ENCODE measurements around the gene TSEN54. TPM values are rescaled to one million over a fixed set of nuclear protein-coding genes. Genes with fewer than 3 reads are reported as not detected.

Gene TSEN54
- polyA plus RNA-seq, 2 donors = 25.1 to 31.5 TPM

GRCh38 chr17:75486951-75487350 lies 29.4 kb upstream of the TSEN54 start:
- H3K36me3 ChIP-seq (ENCODE audit: control insufficient read depth in 2 of 2, insufficient read depth in 2 of 2, low read length in 1 of 2) = peaks cover 0 to 19% of the 10 kb centered on the region in 2 donors
- 79 to 81% methylated on average over 5 of the region's 5 CpGs for WGBS, 2 donors
- H3K27me3 ChIP-seq (ENCODE audit: control insufficient read depth in 1 of 2, insufficient read depth in 2 of 2, low read length in 2 of 2) = no peaks in the 10 kb centered on the region
- no peaks in the 10 kb centered on the region for H3K9me3 ChIP-seq (ENCODE audit: control insufficient read depth in 2 of 2, insufficient read depth in 1 of 2, low read depth in 1 of 2, low read length in 1 of 2)
- peak overlapping the region in 1 of 2 donors; percentile 27 for H3K27ac ChIP-seq (ENCODE audit: low read depth in 2 of 2, low read length in 1 of 2)
- H3K4me3 ChIP-seq (ENCODE audit: low read depth in 1 of 2, low read length in 2 of 2) = no peak overlapping the region
- no peaks in the 10 kb centered on the region for H3K4me1 ChIP-seq (ENCODE audit: control insufficient read depth in 2 of 2, insufficient read depth in 2 of 2, low read length in 1 of 2)

GRCh38 chr17:75487351-75488070 lies 28.8 kb upstream of the TSEN54 start:
- Histone ChIP-seq H3K27ac (ENCODE audit: low read depth in 2 of 2, low read length in 1 of 2) (peak overlapping the region; percentile 24 to 27), H3K4me1 (ENCODE audit: control insufficient read depth in 2 of 2, insufficient read depth in 2 of 2, low read length in 1 of 2) (no peaks in the 10 kb centered on the region), H3K27me3 (ENCODE audit: control insufficient read depth in 1 of 2, insufficient read depth in 2 of 2, low read length in 2 of 2) (no peaks in the 10 kb centered on the region), H3K9me3 (ENCODE audit: control insufficient read depth in 2 of 2, insufficient read depth in 1 of 2, low read depth in 1 of 2, low read length in 1 of 2) (no peaks in the 10 kb centered on the region), H3K36me3 (ENCODE audit: control insufficient read depth in 2 of 2, insufficient read depth in 2 of 2, low read length in 1 of 2) (peaks cover 1 to 23% of the 10 kb centered on the region in 2 donors), H3K4me3 (ENCODE audit: low read depth in 1 of 2, low read length in 2 of 2) (no peak overlapping the region)
- 73 to 74% methylated on average over 11 to 12 of the region's 12 CpGs for WGBS, 2 donors

- no peak overlapping the region for H3K27ac ChIP-seq (ENCODE audit: low read depth in 2 of 2, low read length in 1 of 2)
- 91 to 93% methylated on average over 24 of the region's 24 CpGs for WGBS, 2 donors
- H3K4me1 ChIP-seq (ENCODE audit: control insufficient read depth in 2 of 2, insufficient read depth in 2 of 2, low read length in 1 of 2) = no peaks in the 10 kb centered on the region
- H3K9me3 ChIP-seq (ENCODE audit: control insufficient read depth in 2 of 2, insufficient read depth in 1 of 2, low read depth in 1 of 2, low read length in 1 of 2) = no peaks in the 10 kb centered on the region
- peaks cover 7 to 37% of the 10 kb centered on the region in 2 donors for H3K36me3 ChIP-seq (ENCODE audit: control insufficient read depth in 2 of 2, insufficient read depth in 2 of 2, low read length in 1 of 2)
- H3K4me3 ChIP-seq (ENCODE audit: low read depth in 1 of 2, low read length in 2 of 2) = no peak overlapping the region
- no peaks in the 10 kb centered on the region for H3K27me3 ChIP-seq (ENCODE audit: control insufficient read depth in 1 of 2, insufficient read depth in 2 of 2, low read length in 2 of 2)
These were observed 27.4 kb upstream of the TSEN54 start for GRCh38 chr17:75488693-75489510.

- Histone ChIP-seq H3K36me3 (ENCODE audit: control insufficient read depth in 2 of 2, insufficient read depth in 2 of 2, low read length in 1 of 2) (peaks cover 7 to 38% of the 10 kb centered on the region in 2 donors), H3K27me3 (ENCODE audit: control insufficient read depth in 1 of 2, insufficient read depth in 2 of 2, low read length in 2 of 2) (no peaks in the 10 kb centered on the region), H3K4me1 (ENCODE audit: control insufficient read depth in 2 of 2, insufficient read depth in 2 of 2, low read length in 1 of 2) (no peaks in the 10 kb centered on the region), H3K4me3 (ENCODE audit: low read depth in 1 of 2, low read length in 2 of 2) (no peak overlapping the region), H3K27ac (ENCODE audit: low read depth in 2 of 2, low read length in 1 of 2) (no peak overlapping the region), H3K9me3 (ENCODE audit: control insufficient read depth in 2 of 2, insufficient read depth in 1 of 2, low read depth in 1 of 2, low read length in 1 of 2) (no peaks in the 10 kb centered on the region)
- 86 to 88% methylated on average over 14 of the region's 14 CpGs for WGBS, 2 donors
These were observed 26.8 kb upstream of the TSEN54 start for GRCh38 chr17:75489511-75489955.

- Histone ChIP-seq H3K36me3 (ENCODE audit: control insufficient read depth in 2 of 2, insufficient read depth in 2 of 2, low read length in 1 of 2) (peaks cover 7 to 44% of the 10 kb centered on the region in 2 donors), H3K4me3 (ENCODE audit: low read depth in 1 of 2, low read length in 2 of 2) (no peak overlapping the region), H3K9me3 (ENCODE audit: control insufficient read depth in 2 of 2, insufficient read depth in 1 of 2, low read depth in 1 of 2, low read length in 1 of 2) (no peaks in the 10 kb centered on the region), H3K4me1 (ENCODE audit: control insufficient read depth in 2 of 2, insufficient read depth in 2 of 2, low read length in 1 of 2) (no peaks in the 10 kb centered on the region), H3K27ac (ENCODE audit: low read depth in 2 of 2, low read length in 1 of 2) (no peak overlapping the region), H3K27me3 (ENCODE audit: control insufficient read depth in 1 of 2, insufficient read depth in 2 of 2, low read length in 2 of 2) (no peaks in the 10 kb centered on the region)
- WGBS, 2 donors = 72 to 76% methylated on average over 13 to 14 of the region's 14 CpGs
These were observed 26.1 kb upstream of the TSEN54 start for GRCh38 chr17:75490173-75490743.

- Histone ChIP-seq H3K36me3 (ENCODE audit: control insufficient read depth in 2 of 2, insufficient read depth in 2 of 2, low read length in 1 of 2) (peaks cover 15 to 52% of the 10 kb centered on the region in 2 donors), H3K27ac (ENCODE audit: low read depth in 2 of 2, low read length in 1 of 2) (no peak overlapping the region), H3K4me1 (ENCODE audit: control insufficient read depth in 2 of 2, insufficient read depth in 2 of 2, low read length in 1 of 2) (no peaks in the 10 kb centered on the region), H3K27me3 (ENCODE audit: control insufficient read depth in 1 of 2, insufficient read depth in 2 of 2, low read length in 2 of 2) (no peaks in the 10 kb centered on the region), H3K4me3 (ENCODE audit: low read depth in 1 of 2, low read length in 2 of 2) (no peak overlapping the region), H3K9me3 (ENCODE audit: control insufficient read depth in 2 of 2, insufficient read depth in 1 of 2, low read depth in 1 of 2, low read length in 1 of 2) (no peaks in the 10 kb centered on the region)
- WGBS, 2 donors = 88 to 89% methylated on average over 19 of the region's 19 CpGs
These were observed 25.2 kb upstream of the TSEN54 start for GRCh38 chr17:75490953-75491649.

GRCh38 chr17:75491680-75492079 lies 24.6 kb upstream of the TSEN54 start:
- Histone ChIP-seq H3K9me3 (ENCODE audit: control insufficient read depth in 2 of 2, insufficient read depth in 1 of 2, low read depth in 1 of 2, low read length in 1 of 2) (no peaks in the 10 kb centered on the region), H3K4me3 (ENCODE audit: low read depth in 1 of 2, low read length in 2 of 2) (no peak overlapping the region), H3K27ac (ENCODE audit: low read depth in 2 of 2, low read length in 1 of 2) (no peak overlapping the region), H3K36me3 (ENCODE audit: control insufficient read depth in 2 of 2, insufficient read depth in 2 of 2, low read length in 1 of 2) (peaks cover 18 to 57% of the 10 kb centered on the region in 2 donors), H3K4me1 (ENCODE audit: control insufficient read depth in 2 of 2, insufficient read depth in 2 of 2, low read length in 1 of 2) (no peaks in the 10 kb centered on the region), H3K27me3 (ENCODE audit: control insufficient read depth in 1 of 2, insufficient read depth in 2 of 2, low read length in 2 of 2) (no peaks in the 10 kb centered on the region)
- 91 to 95% methylated on average over 15 of the region's 15 CpGs for WGBS, 2 donors

- Histone ChIP-seq H3K27me3 (ENCODE audit: control insufficient read depth in 1 of 2, insufficient read depth in 2 of 2, low read length in 2 of 2) (no peaks in the 10 kb centered on the region), H3K4me1 (ENCODE audit: control insufficient read depth in 2 of 2, insufficient read depth in 2 of 2, low read length in 1 of 2) (no peaks in the 10 kb centered on the region), H3K4me3 (ENCODE audit: low read depth in 1 of 2, low read length in 2 of 2) (no peak overlapping the region), H3K27ac (ENCODE audit: low read depth in 2 of 2, low read length in 1 of 2) (no peak overlapping the region), H3K36me3 (ENCODE audit: control insufficient read depth in 2 of 2, insufficient read depth in 2 of 2, low read length in 1 of 2) (peaks cover 18 to 55% of the 10 kb centered on the region in 2 donors), H3K9me3 (ENCODE audit: control insufficient read depth in 2 of 2, insufficient read depth in 1 of 2, low read depth in 1 of 2, low read length in 1 of 2) (no peaks in the 10 kb centered on the region)
- 88 to 90% methylated on average over 23 of the region's 23 CpGs for WGBS, 2 donors
These were observed 23.7 kb upstream of the TSEN54 start for GRCh38 chr17:75492555-75493168.

All from esophagus (tissue), 2 donors.